Erythroblast (primary cell): ENCODE measurements around the gene NEGR1.

ENCODE experiments used
- GATA1 ChIP-seq: IDR thresholded peaks from 2 replicates; pipeline ENCODE4 v1.6.1; 2011; ENCODE audit warnings: low read depth, mild to moderate bottlenecking, control low read depth, low read length, moderate library complexity
- POLR2A ChIP-seq: IDR thresholded peaks from 2 replicates; pipeline ENCODE4 v1.6.1; 2011; ENCODE audit warnings: mild to moderate bottlenecking, low read length

DNA sequence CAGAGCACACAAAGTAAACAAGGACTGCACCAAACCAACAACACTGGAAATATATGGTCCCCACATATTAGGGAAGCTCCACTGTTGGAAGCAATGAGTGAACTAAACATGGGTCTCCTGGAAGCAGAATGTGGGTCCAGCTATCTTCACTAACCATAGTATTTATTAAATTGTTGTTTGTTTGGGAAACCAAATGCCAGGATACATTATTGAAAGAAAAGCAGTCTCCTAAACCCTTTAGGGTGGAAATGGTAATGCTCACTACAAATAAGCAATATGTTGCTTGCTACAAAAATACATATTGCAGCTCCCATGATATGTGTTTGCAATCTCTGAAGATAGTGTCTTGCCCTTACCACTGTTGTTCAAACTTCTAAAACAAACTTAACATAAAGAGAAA lies 2.2 kb downstream of the NEGR1 start:
- TF ChIP-seq POLR2A (no peak), GATA1 (no peak)
